HG02885 (cell line): ENCODE data around the gene A4GALT.

Experiments used
- ATAC-seq: cut with Tn5 transposase; IDR thresholded peaks from one replicate; pipeline ENCODE4 v1.9.1; 2021; ENCODE audit warnings: mild to moderate bottlenecking; ENCODE audit not compliant: unreplicated experiment, poor library complexity

Gene A4GALT

DNA sequence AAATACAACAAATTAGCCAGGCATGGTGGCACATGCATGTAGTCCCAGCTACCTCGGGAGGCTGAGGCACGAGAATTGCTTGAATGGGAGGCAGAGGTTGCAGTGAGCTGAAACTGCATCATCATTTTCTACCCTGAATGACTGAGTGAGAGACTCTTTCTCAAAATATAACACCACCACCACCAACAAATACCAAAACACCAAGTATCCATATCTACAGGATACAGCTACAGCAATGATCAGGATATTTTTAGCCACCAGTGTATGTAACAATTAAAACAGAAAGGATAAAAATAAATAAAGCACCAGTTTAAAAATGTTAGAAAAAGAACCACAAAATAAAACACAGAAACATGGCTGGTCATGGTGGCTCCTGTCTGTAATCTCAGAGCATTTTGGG, 13.2 kb downstream of the A4GALT start:
- ATAC-seq, result no peak

DNA sequence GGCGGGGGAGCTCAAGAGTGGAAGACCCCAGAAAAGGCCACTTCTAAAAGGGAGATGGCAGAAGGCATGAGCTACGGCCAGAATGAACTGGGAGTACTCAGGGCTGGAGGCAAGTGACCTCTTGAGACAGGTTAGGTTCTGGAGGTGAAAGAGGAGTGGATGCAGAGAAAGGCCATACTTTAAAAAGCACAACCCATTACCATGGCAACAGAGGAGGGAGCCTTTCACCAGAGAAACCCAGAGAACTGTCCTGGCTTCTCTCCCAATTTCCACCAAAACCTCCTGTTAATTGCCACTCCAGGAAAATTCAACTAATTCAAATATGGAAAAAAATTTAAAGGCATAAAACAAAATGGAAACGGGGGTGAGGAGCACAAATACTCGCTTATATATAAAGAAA, 15.8 kb downstream of the A4GALT start:
- ATAC-seq, result no peak

DNA sequence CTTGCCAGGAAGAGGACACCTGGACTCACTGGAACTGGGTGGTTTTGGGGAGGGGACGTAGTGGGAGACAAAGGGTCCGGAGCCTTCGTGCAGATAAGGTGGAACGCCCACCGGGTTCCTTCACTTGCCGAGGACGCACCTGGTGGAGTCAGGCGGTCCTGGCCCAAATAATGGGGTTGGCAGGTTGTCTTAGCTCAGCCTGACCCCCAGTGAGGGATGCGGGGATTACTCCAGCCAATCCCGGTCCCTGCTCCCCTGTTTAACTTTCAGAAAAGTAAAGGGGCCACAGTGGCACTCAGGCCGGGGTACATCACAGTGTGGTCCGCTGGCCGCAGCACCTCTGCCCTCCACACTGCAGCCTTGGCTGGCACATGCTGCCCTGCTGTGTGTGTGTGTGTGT, 18.0 kb downstream of the A4GALT start:
- ATAC-seq, result no peak

DNA sequence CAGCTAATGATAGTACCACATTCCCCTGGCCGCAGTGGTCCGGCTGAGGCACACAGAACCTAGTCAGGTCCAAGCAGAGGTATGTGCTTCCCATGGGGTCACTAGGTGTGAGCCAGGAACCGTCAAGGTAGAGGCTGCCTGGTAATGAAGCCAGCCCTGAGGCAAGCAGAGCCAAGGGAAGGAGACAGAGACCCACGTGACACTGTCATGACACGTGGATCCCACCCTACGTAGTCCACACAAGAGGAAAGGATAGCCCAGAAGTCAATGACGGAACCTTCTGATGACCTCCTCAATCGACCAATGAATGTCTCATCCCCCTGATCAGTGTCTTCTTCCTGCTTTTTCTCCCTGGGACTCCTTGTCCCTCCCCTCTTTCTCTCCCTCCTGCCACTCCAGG, 19.0 kb downstream of the A4GALT start:
- no peak for ATAC-seq

DNA sequence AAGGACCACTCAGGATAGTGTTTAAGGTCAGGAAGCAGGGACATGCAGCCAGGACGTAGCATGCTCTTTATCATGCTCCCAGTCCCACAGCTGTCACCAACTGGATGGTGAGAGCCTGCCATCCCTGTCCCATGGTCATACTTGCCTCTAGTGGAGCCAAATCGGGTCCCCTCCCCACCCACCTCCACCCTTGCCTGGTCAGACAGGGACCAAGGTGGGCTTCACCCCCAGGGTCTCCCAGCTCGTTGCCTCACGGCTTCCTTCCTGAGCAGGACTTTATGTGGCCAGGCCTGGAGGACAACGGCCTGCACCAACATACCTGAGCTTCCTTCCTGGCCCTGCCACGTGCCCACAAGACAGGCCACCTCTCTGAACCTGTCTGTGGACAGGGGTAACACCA, 19.8 kb downstream of the A4GALT start:
- ATAC-seq, result no peak

DNA sequence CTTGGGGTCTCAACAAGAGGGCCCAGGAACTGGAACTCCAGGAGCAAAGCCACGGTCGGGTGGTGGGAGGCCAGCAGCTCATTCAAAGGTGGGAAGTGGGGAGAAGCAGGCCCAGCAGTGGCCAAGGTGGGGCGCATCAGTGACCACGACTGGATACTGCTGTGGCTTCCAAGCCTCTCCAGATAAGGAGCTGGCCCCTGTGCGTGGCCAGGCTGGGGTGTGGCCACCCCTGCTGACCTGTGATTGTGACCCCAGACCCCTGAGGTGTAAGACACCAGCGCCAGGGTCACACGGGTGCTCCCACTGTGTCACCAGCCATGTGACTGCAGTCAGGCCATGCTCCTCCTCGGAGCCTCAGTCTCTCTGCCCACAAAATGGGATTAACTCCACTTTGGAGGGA, 20.3 kb downstream of the A4GALT start:
- ATAC-seq, result no peak

DNA sequence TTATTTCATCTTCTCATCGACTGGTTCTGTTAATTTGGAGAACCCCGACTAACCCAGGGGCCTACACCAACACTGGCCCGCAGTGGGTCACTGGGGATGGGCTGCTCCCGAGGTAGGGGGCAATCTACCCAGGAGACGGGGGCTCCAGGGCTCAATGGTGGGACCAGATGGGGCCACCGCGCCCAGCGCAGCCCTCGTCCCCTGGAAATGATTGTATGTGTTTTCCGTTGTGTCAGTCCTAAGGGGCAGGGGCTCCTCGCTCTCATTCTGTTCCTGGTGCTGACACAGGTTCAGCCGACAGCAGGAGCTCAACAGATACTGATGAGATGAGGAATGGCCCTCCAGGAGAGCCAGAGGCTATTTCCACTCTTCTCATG, 20.7 kb downstream of the A4GALT start:
- ATAC-seq, result no peak

DNA sequence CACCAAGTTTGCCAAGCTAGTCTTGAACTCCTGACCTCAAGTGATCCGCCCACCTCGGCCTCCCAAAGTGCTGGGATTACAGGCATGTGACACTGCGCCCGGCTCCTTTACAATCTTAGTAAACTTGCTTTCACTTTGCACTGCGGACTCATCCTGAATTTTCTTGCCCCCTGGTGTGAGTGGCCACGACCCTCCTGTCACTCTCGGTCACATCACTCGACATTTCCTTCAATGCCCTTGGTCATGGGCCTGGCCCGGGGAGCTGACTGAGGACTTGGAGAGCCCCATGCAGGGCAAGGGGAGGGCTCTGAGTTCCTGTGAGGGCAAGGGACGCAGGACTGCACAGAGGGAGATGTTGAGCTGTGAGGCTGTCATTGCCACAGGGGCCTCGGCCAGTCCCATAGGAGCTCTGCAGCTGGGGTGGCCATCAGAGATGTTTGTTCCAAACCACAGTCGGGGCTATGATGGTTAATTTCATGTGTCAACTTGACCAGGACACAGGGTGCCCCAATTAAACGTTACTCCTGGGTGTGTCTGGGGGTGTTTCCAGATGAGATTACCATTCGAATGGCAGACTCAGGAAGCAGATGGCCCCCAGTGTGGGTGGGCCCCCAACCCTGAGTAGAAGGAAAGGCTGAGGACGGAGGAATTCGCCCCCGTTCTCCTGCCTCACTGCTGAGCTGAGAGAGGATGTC, 21.2 kb downstream of the A4GALT start:
- ATAC-seq, result no peak

DNA sequence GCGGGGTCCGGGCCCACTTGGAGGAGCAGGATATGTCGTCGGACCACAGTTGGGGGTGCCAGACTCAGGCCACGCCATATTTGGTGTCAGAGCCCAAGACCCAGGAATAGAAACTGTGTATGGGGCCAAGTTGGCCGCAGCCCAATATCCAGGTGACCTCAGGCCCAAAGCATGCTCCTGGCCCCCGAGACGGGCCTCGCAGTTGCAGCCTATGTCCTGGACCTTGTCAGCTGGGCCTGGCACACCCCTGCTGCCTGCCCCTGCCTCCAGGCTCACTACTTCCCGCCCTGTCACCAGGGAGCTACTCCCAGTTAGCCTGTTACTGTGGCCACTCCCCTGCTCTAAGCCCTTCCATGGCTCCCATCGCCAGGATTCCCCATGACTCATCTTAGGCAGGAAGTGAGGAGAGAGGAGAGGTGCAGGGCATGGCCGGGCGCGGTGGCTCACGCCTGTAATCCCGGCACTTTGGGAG, 23.1 kb downstream of the A4GALT start:
- no peak for ATAC-seq

DNA sequence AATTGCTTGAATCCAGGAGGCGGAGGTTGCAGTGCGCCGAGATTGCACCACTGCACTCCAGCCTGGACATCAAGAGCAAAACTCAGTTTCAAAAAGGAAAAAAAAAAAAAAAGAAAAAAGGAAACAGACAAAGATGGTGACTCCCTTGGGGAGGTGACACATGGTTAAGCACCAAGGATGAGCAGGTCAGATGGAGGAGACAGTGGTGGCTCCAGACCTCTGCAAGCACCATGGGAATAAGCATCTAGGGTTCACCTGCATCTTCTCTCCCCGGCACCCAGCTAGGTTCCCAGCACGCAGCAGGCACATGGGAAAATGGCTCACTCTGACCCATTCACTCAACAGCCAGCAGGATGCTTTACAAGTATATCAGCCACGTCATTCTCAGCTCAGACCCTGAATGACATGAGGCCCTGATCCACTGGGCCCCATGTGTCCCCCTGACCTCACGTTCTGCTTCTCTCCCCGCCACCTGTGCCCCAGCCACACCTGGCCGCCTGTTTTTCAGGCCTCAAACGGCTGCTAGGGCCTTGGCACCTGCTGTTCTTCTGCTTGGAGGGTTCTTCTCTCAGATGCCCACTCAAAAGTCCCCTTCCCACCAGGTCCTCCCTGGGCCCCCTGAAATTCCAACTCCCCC, 24.2 kb downstream of the A4GALT start:
- no peak for ATAC-seq

DNA sequence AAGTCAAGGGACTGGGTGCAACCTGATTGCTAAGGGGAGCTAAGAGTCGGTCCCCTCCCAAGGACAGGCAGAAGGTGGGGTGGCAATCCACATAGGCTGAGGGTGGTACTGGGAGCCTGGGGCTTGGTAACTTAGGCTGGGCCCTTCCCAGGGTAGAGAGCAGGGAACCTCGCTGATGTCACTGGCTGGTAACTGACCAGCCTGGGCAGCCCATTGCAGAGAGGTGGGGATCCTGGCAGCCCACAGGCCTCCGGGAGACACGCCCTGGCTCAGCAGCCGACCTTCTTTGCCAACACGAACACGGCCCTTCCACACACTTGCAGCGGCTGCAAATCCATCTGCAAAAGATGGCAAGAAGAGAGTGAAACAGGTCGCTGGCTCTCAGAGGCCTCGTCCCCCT, 25.4 kb downstream of the A4GALT start:
- ATAC-seq, result no peak

DNA sequence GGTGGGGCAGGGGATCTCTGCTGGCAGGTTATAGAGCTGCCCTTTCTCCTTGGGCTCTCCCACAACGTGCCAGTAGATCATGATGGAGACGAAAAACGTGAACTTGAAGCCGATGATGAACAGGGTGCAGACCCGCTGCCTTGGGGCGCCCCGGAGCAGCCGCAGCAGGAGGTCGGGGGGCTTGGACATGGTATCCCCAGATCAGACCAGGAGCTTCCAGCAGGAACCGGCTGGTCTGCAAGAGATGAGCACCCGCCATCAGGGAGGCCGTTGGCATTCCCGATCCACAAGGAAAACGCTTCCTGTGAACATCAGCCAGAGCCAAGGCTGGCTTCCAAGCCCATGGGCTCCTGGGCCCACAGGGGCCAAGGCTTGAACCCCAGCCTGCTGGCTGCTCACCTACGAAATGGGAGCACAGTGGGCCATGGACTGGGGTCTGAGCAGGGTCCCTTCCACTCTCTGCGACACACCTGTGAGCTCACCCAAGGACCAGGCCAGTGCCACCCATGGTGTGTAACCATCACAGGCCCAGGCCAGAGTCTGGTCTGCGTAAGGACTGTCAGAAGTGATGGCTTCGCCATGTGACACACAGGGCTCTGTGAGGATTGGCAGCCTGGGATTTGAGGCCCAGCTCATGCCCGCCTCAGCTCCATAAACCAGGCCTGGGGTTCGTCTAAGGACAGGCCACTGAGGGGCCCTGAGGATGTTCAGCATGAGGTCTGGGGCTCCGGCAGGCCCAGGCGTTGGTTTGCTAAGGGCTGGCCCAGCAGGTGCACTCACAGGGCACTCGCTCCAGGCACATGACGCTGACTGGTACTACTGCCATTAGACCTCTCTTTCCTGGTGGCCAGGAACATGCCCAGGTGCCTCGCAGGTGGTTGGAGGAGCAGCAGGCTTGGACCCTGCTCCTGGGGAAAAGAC, 26.6 kb downstream of the A4GALT start:
- ATAC-seq, result no peak

DNA sequence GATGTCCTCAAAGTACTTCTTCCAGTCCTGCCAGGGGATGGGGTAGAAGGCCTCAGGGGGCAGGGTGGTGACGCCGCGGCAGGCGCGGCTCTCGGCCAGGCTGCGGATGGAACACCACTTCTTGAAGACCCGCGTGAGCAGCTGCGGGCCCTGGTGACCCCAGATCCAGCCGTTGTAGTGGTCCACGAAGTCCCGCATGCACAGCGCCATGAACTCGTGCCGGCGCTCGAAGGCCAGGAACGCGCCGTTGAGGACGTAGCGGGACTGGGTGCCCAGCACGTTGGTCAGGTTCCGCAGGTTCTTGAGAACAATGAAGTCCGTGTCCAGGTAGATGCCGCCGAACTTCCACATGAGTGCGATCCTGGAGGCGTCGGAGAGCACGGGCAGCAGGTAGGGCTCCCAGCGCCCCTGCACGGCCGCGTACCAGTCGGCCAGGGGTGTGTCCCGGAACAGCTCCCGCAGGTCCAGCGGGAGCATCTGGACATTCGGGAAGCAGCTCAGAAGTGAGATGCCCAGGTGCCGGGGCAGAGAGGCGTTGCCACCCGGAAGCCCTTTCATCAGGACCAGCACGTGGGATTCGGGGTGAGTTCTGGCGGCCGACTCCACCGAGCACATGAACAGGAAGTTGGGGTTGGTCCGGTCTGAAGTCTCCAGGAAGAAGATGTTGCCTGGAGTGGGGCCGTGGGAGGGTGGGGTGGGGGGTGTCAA, 27.5 kb downstream of the A4GALT start:
- no peak for ATAC-seq

DNA sequence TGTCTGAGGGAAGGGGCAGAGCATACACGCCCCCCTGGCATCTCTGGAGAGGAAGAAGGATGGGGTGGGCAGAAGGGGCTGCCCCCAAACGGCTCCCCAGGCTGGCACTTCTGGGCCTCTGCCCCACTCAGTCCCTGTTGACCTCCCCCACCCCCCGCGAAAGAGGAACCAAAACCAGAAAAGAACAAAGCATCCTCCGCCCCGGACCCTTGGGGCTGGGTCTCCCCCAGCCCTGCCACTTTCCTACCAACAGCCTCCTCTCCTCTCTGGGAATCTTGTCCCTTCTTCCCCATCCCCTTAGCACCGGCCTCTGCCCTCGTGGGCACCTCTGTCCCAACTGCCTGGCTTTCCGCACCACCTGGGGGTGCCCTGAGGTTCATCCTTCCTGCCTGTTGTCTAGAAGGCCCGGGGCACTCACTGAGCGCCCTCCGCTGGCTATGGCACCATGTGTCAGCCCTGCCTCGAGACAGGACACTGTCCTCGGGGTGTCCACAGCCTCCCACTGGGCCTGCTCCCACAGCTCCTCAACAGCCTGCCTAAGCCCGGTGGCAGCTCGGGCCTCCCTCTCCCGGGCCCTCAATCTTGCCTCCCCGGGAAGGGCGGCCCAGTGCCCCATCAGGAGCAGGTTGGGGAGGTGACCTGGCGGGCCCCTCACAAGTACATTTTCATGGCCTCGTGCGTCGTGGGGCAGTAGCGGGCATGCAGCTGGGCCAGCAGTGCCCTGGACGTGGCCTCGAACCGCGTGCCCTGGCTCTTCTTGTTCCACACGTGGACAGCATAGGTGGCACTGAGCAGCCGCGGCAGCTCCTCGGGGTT, 28.2 kb downstream of the A4GALT start:
- ATAC-seq, result no peak

DNA sequence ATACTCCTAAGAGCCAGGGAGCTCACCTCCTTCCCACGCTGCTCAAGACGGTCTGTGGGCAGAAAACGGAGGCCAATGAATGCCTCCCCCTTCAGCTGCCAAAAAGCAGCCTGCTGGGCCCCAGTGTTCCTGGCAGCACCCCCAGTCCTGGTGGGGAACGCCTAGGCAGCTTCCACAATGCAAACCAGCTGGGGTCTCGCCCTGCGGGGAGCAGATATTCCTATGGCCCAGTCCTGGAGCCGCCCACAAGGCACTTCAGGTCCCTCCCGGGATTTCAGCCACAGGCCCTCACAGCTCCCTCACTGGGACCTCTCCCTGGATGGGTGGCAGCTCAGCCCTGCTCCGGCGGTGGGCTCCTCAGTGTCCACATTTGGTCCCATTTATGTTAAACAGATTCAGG, 29.2 kb downstream of the A4GALT start:
- ATAC-seq, result no peak

DNA sequence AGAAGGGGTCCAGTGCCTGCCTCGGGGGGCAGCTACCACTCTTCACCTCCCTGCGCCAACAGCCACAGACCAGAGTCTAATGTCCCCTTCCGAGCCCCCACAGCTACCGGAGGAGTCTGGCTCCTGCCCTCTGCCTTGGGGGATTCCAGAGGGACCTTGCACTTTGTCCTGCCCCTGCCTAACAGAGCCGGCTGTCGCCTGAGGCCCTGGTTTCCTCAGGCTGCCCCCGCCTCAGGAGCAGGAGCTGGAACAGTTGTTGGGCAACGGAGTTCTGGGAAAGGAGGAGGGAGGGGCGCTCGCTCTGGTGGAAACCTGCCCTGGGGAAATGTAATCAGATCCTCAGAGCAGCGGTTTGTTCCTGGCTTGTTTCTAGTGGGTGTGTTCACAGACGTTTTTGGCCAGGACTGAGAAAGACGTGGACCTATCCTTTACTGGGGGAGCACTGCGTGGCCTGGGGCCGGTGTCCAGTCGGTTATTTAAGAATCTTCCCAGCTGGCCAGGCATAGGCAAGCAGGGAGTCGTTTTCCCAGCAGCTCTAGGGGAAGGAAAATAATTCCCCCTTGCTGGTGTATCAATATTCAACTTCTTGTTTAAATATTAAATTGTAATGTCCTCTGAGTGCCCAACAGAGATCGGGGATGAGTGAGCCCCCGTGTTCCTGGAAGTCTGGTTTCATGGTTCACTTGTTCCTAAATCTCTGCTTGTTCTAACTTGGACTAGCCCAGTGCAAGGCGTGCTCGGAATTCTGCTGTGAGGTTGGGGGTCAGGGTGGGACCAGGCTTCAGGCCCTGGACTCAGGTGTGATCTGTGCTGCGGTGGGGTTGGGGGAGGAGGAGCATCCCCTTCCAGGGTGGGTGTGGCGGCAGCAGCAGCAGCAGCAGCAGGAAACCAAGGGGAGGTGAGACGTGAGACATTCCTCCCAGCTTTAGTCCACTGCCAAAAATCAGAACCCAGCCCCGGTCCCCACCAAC, 32.1 kb downstream of the A4GALT start:
- ATAC-seq, result no peak

DNA sequence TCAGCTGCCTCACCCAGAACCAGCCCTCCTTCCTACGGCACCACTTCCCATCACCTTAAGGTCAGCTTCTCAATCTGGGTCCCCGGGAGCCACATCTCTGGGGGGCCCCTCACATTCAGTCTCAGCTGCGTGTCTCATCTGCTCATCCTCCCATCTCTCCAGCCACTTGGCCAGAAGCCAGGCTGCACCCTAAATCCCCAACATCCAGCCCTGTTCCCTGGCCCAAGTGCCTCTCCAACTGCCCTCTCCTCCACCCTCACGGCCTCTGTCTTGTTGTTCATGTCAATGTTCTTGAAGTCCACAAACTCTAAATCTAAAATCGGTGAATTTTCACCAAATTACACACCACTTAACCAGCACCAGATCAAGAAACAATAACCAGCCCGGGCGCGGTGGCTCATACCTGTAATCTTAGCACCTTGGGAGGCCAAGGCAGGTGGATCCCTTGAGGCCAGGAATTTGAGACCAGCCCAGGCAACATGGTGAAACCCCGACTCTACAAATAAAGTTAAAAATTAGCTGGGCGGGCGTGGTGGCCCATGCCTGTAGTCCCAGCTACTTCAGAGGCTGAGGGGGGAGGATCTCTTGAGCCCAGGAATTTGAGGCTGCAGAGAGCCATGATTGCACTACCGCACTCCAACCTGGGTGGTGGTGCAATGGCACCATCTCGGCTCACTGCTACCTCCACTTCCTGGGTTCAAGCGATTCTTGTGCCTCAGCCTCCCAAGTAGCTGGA, 33.7 kb downstream of the A4GALT start:
- ATAC-seq, result no peak
